OCI-LY1 (cell line): ENCODE measurements around the gene PRR16.
"Not testable (repeated sequence)": the region's sequence is repeated elsewhere in the genome, so short reads cannot be mapped to it uniquely, and the experiment has no call there.

Source experiments
- H2AFZ ChIP-seq: fragments of 200-600 bp; sonication (generic), shearing (Covaris generic); 2 replicates; pipeline ENCODE4 v1.6.0; 2014; ENCODE audit warnings: antibody characterized with exemption, mild to moderate bottlenecking, low read length
- H3F3A ChIP-seq: fragments of 200-600 bp; sonication (generic), shearing (Covaris generic); 2 replicates; pipeline ENCODE4 v1.6.0; 2014; ENCODE audit warnings: mild to moderate bottlenecking, antibody characterized with exemption, low read length, moderate library complexity; ENCODE audit not compliant: insufficient read depth
- H3K27ac ChIP-seq: fragments of 200-600 bp; sonication (generic); 2 replicates; pipeline ENCODE4 v1.5.1; 2014; ENCODE audit warnings: low read length, mixed run types, mild to moderate bottlenecking, low read depth; ENCODE audit not compliant: poor library complexity, severe bottlenecking
- H3K27me3 ChIP-seq: fragments of 200-600 bp; sonication (generic); 2 replicates; pipeline ENCODE4 v1.6.0; 2014; ENCODE audit warnings: antibody characterized with exemption, mild to moderate bottlenecking, low read length, moderate library complexity; ENCODE audit not compliant: insufficient read depth
- H3K36me3 ChIP-seq: fragments of 200-600 bp; sonication (generic); 2 replicates; pipeline ENCODE4 v1.6.1; 2014; ENCODE audit warnings: mild to moderate bottlenecking, antibody characterized with exemption, low read length, moderate library complexity, mixed read lengths; ENCODE audit not compliant: insufficient read depth
- H3K4me1 ChIP-seq: fragments of 200-600 bp; sonication (generic); 2 replicates; pipeline ENCODE4 v1.5.1; 2014; ENCODE audit warnings: mild to moderate bottlenecking, low read length, moderate library complexity; ENCODE audit not compliant: insufficient read depth, severe bottlenecking
- H3K4me2 ChIP-seq: fragments of 200-600 bp; sonication (generic), shearing (Covaris generic); 2 replicates; pipeline ENCODE4 v1.6.1; 2014; ENCODE audit warnings: low read length
- H3K4me3 ChIP-seq: fragments of 200-600 bp; sonication (generic); 2 replicates; pipeline ENCODE4 v1.5.1; 2014; ENCODE audit warnings: low read length, low read depth, mild to moderate bottlenecking, mixed read lengths; ENCODE audit not compliant: poor library complexity, severe bottlenecking
- H3K79me2 ChIP-seq: fragments of 200-600 bp; shearing (Covaris generic); 2 replicates; pipeline ENCODE4 v1.6.1; 2016; ENCODE audit warnings: mixed run types, low read length, mixed read lengths; ENCODE audit not compliant: insufficient read depth
- H3K9ac ChIP-seq: fragments of 200-600 bp; sonication (generic), shearing (Covaris generic); 2 replicates; pipeline ENCODE4 v1.6.1; 2014; ENCODE audit warnings: mild to moderate bottlenecking, low read length, mixed read lengths
- H3K9me2 ChIP-seq: fragments of 200-600 bp; sonication (generic), shearing (Covaris generic); 2 replicates; pipeline ENCODE4 v1.6.1; 2014; ENCODE audit warnings: low read depth, mild to moderate bottlenecking, low read length, mixed read lengths
- H3K9me3 ChIP-seq: fragments of 200-600 bp; shearing (Covaris generic); 2 replicates; pipeline ENCODE4 v1.6.1; 2014; ENCODE audit warnings: low read length, mixed read lengths
- H4K20me1 ChIP-seq: fragments of 200-600 bp; sonication (generic), shearing (Covaris generic); 2 replicates; pipeline ENCODE4 v1.6.0; 2016; ENCODE audit warnings: mild to moderate bottlenecking, low read length; ENCODE audit not compliant: insufficient read depth
- CTCF ChIP-seq: fragments of 200-600 bp; sonication (generic), shearing (Covaris generic); IDR thresholded peaks from 2 replicates; pipeline ENCODE4 v1.5.1; 2017; ENCODE audit warnings: mild to moderate bottlenecking, antibody characterized with exemption, low read length, moderate library complexity, mixed read lengths
- EZH2 ChIP-seq: fragments of 200-600 bp; sonication (generic), shearing (Covaris generic); IDR thresholded peaks from 2 replicates; pipeline ENCODE4 v1.8.0; 2017; ENCODE audit warnings: borderline replicate concordance, mixed run types, mild to moderate bottlenecking, antibody characterized with exemption, low read length, moderate library complexity, mixed read lengths

Gene PRR16

GRCh38 chr5:120463991-120464626 lies at the start of gene PRR16:
TSS of gene PRR16 (plus strand) at chr5:120464300.
- H3K4me1 ChIP-seq, result peaks cover 12% of the 10 kb centered on the region
- no peaks in the 10 kb centered on the region for H3K9me3 ChIP-seq
- no peak within 1 kb of the TSS for H3K4me3 ChIP-seq
- H3K27me3 ChIP-seq, result no peaks in the 10 kb centered on the region
- H3K9ac ChIP-seq, result no peak within 1 kb of the TSS
- H4K20me1 ChIP-seq, result no peaks in the 10 kb centered on the region
- H3K27ac ChIP-seq, result no peak within 1 kb of the TSS
- no peaks in the 10 kb centered on the region for H3K79me2 ChIP-seq
- no peak within 1 kb of the TSS for H2AFZ ChIP-seq
- H3K36me3 ChIP-seq, result no peaks in the 10 kb centered on the region
- H3K4me2 ChIP-seq, result no peak within 1 kb of the TSS; the same call in 1 of the 2 replicates
- TF ChIP-seq EZH2 (no peak), CTCF (no peak)
- H3F3A ChIP-seq, result no peaks in the 10 kb centered on the region
- H3K9me2 ChIP-seq, result no peaks in the 10 kb centered on the region

DNA sequence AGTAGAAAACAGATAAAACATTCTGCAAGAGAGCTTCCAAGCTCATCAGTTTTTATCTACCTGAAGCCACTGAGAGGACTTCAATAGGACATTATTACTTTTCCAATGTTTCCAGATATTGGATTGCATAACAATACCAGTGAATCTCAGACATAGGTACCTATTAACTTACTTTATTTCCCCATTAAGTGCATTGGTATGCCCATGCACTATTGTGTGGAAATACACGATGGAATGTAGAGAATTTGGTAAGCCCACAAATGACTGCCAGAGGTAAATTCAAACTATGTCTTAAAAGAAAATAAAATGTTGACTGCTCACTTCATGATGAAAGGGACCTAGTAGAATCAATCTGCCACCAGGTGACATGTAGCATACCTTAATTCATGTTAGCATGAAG lies 48.1 kb upstream of the PRR16 start:
- Histone ChIP-seq H3K27ac (no peak overlapping the region), H3K36me3 (no peaks in the 10 kb centered on the region), H4K20me1 (no peaks in the 10 kb centered on the region), H3F3A (no peaks in the 10 kb centered on the region), H3K4me3 (no peak overlapping the region), H3K27me3 (no peaks in the 10 kb centered on the region), H3K9ac (no peak overlapping the region), H2AFZ (no peak overlapping the region), H3K4me1 (no peaks in the 10 kb centered on the region), H3K4me2 (no peak overlapping the region), H3K9me3 (no peaks in the 10 kb centered on the region), H3K9me2 (no peaks in the 10 kb centered on the region), H3K79me2 (no peaks in the 10 kb centered on the region)
- TF ChIP-seq EZH2 (no peak), CTCF (no peak)

- no peaks in the 10 kb centered on the region for H3K9me3 ChIP-seq
- TF ChIP-seq EZH2 (no peak), CTCF (no peak)
- H3K9me2 ChIP-seq, result no peaks in the 10 kb centered on the region
Measured at GRCh38 chr5:120419127-120419526, 45.0 kb upstream of the PRR16 start.

GRCh38 chr5:120426633-120427275 lies 37.3 kb upstream of the PRR16 start:
- H3K4me2 ChIP-seq, H3K79me2 ChIP-seq, H3K4me1 ChIP-seq, H3K36me3 ChIP-seq, H3K9ac ChIP-seq, H3K27me3 ChIP-seq, H3K9me3 ChIP-seq, H3K27ac ChIP-seq, H4K20me1 ChIP-seq, H3K4me3 ChIP-seq, H3K9me2 ChIP-seq, H2AFZ ChIP-seq, H3F3A ChIP-seq: not testable (repeated sequence)

More at GRCh38 chr5:120419127-120419526, 45.0 kb upstream of the PRR16 start:
- H4K20me1 ChIP-seq, result no peaks in the 10 kb centered on the region
- no peak overlapping the region for H3K4me3 ChIP-seq
- H3K27me3 ChIP-seq, result no peaks in the 10 kb centered on the region
- H3K27ac ChIP-seq, result no peak overlapping the region
- H3F3A ChIP-seq, result no peaks in the 10 kb centered on the region
- no peaks in the 10 kb centered on the region for H3K4me1 ChIP-seq
- H3K36me3 ChIP-seq, result no peaks in the 10 kb centered on the region
- H3K79me2 ChIP-seq, result no peaks in the 10 kb centered on the region
- no peak overlapping the region for H3K4me2 ChIP-seq
- no peak overlapping the region for H3K9ac ChIP-seq
- H2AFZ ChIP-seq, result no peak overlapping the region
